Smooth muscle cell (in vitro differentiated cells): ENCODE results near the gene BGLAP. TPM values are rescaled to one million over a fixed set of nuclear protein-coding genes. Genes with fewer than 3 reads are reported as not detected.

Experiments
- DNase-seq: peaks from one replicate; lab custom pipeline; 2025; ENCODE audit not compliant: unreplicated experiment; lab: John Stamatoyannopoulos, UW
- H2AFZ ChIP-seq: fragments of 200-600 bp; sonication (generic); 2 replicates; pipeline ENCODE4 v1.6.0; 2016; ENCODE audit warnings: antibody characterized with exemption, low read depth, mild to moderate bottlenecking
- H3F3A ChIP-seq: fragments of 200-600 bp; sonication (generic); 2 replicates; pipeline ENCODE4 v1.6.0; 2017; ENCODE audit warnings: antibody characterized with exemption, low read depth
- H3K27ac ChIP-seq: fragments of 200-600 bp; sonication (generic); 2 replicates; pipeline ENCODE4 v1.5.1; 2016; ENCODE audit warnings: low read depth, mild to moderate bottlenecking
- H3K27me3 ChIP-seq: fragments of 200-600 bp; sonication (generic); 2 replicates; pipeline ENCODE4 v1.6.1; 2016; ENCODE audit warnings: low read depth, mild to moderate bottlenecking
- H3K36me3 ChIP-seq: fragments of 200-600 bp; sonication (generic); 2 replicates; pipeline ENCODE4 v1.5.1; 2016; ENCODE audit warnings: low read depth
- H3K4me1 ChIP-seq: fragments of 200-600 bp; sonication (generic); 2 replicates; pipeline ENCODE4 v1.5.1; 2016; ENCODE audit warnings: low read depth
- H3K4me2 ChIP-seq: fragments of 200-600 bp; sonication (generic); 2 replicates; pipeline ENCODE4 v1.6.0; 2016; ENCODE audit warnings: mild to moderate bottlenecking
- H3K4me3 ChIP-seq: fragments of 200-600 bp; sonication (generic); 2 replicates; pipeline ENCODE4 v1.5.1; 2016; ENCODE audit warnings: mild to moderate bottlenecking
- H3K79me2 ChIP-seq: fragments of 200-600 bp; sonication (generic); 2 replicates; pipeline ENCODE4 v1.6.0; 2016; ENCODE audit warnings: low read depth, mild to moderate bottlenecking
- H3K9ac ChIP-seq: fragments of 200-600 bp; sonication (generic); 2 replicates; pipeline ENCODE4 v1.6.0; 2016; ENCODE audit warnings: low read depth
- H3K9me3 ChIP-seq: fragments of 200-600 bp; sonication (generic); replicated peaks from 2 replicates; pipeline ENCODE4 v1.5.1; 2016; ENCODE audit warnings: low read depth
- H4K20me1 ChIP-seq: fragments of 200-600 bp; sonication (generic); 2 replicates; pipeline ENCODE4 v1.6.0; 2016; ENCODE audit warnings: low read depth
- CTCF ChIP-seq: fragments of 200-600 bp; sonication (generic); IDR thresholded peaks from 2 replicates; pipeline ENCODE4 v1.5.1; 2017; ENCODE audit warnings: borderline replicate concordance, mild to moderate bottlenecking, antibody characterized with exemption; ENCODE audit not compliant: insufficient read depth, poor library complexity, severe bottlenecking
- WGBS: methylation state at CpG from one replicate; pipeline ENCODE4 v1.1.7; 2016; ENCODE audit warnings: low lambda C conversion rate; 5-methylcytosine and 5-hydroxymethylcytosine counted together
- polyA plus RNA-seq: library from polyadenylated mRNA; unstranded; fragments of >200 nt; fragmentation: Nextera tagmentation; extraction: Ambion mirVana; gene quantifications from 2 replicates; pipeline ENCODE4 v1.2.1, GENCODE V29; 2016
- total RNA-seq: library from RNA; depleted of rRNA; stranded (reverse); fragments of >200 nt; gene quantifications from 2 replicates; pipeline ENCODE4 v1.2.3, GENCODE V29; 2014

BGLAP gene
- total and polyA plus RNA-seq, 2 experiments from 2014 or later, result 0.62 to 0.63 TPM

GRCh38 chr1:156249593-156249992 lies 7.6 kb downstream of the BGLAP start:
- Histone ChIP-seq H3K36me3 (no peaks in the 10 kb centered on the region), H3K4me2 (no peak overlapping the region), H3K4me3 (no peak overlapping the region), H4K20me1 (no peaks in the 10 kb centered on the region), H3K9ac (no peak overlapping the region), H3F3A (no peaks in the 10 kb centered on the region), H3K27me3 (no peaks in the 10 kb centered on the region), H3K79me2 (no peaks in the 10 kb centered on the region), H2AFZ (no peak overlapping the region), H3K27ac (no peak overlapping the region), H3K4me1 (no peaks in the 10 kb centered on the region), H3K9me3 (no peaks in the 10 kb centered on the region)
- no peak for TF ChIP-seq CTCF
- WGBS, result 91% methylated on average over 5 of the region's 5 CpGs
- no peak for DNase-seq

- H3F3A ChIP-seq, result no peaks in the 10 kb centered on the region
- H3K36me3 ChIP-seq, result no peaks in the 10 kb centered on the region
- no peaks in the 10 kb centered on the region for H3K27me3 ChIP-seq
- no peak for DNase-seq
- no peaks in the 10 kb centered on the region for H3K4me1 ChIP-seq
- TF ChIP-seq CTCF, result no peak
- H3K4me3 ChIP-seq, result no peak overlapping the region
- 42% methylated on average over 3 of the region's 3 CpGs for WGBS
- H2AFZ ChIP-seq, result no peak overlapping the region
- no peaks in the 10 kb centered on the region for H3K9me3 ChIP-seq
- no peak overlapping the region for H3K4me2 ChIP-seq
- no peaks in the 10 kb centered on the region for H4K20me1 ChIP-seq
- H3K27ac ChIP-seq, result no peak overlapping the region
- H3K79me2 ChIP-seq, result no peaks in the 10 kb centered on the region
- H3K9ac ChIP-seq, result no peak overlapping the region
Observed at GRCh38 chr1:156251527-156251926, 9.5 kb downstream of the BGLAP start.

GRCh38 chr1:156253634-156254033 lies 11.7 kb downstream of the BGLAP start:
- no peak for DNase-seq
- no peak overlapping the region for H3K4me2 ChIP-seq
- no peaks in the 10 kb centered on the region for H3K9me3 ChIP-seq
- no peak overlapping the region for H3K4me3 ChIP-seq
- no peaks in the 10 kb centered on the region for H3K79me2 ChIP-seq
- H3K27ac ChIP-seq, result no peak overlapping the region
- no peaks in the 10 kb centered on the region for H3K27me3 ChIP-seq
- H4K20me1 ChIP-seq, result peaks cover 4% of the 10 kb centered on the region
- WGBS, result 99% methylated on average over 3 of the region's 3 CpGs
- no peaks in the 10 kb centered on the region for H3K4me1 ChIP-seq
- no peak overlapping the region for H2AFZ ChIP-seq
- H3F3A ChIP-seq, result no peaks in the 10 kb centered on the region
- no peaks in the 10 kb centered on the region for H3K36me3 ChIP-seq
- no peak for TF ChIP-seq CTCF
- H3K9ac ChIP-seq, result no peak overlapping the region

GRCh38 chr1:156257711-156258110 lies 15.7 kb downstream of the BGLAP start:
- Histone ChIP-seq H3F3A (no peaks in the 10 kb centered on the region), H2AFZ (no peak overlapping the region), H3K4me2 (no peak overlapping the region), H3K27me3 (no peaks in the 10 kb centered on the region), H3K9ac (no peak overlapping the region), H3K9me3 (no peaks in the 10 kb centered on the region), H3K79me2 (no peaks in the 10 kb centered on the region), H3K36me3 (no peaks in the 10 kb centered on the region), H3K4me1 (no peaks in the 10 kb centered on the region), H3K27ac (no peak overlapping the region), H3K4me3 (no peak overlapping the region), H4K20me1 (peaks cover 4% of the 10 kb centered on the region)
- WGBS, result 98% methylated on average over 2 of the region's 2 CpGs
- no peak for DNase-seq
- no peak for TF ChIP-seq CTCF
